Putamen (tissue), 1 donor: ENCODE measurements around the gene CTNS.

Source experiments
- DNase-seq: peaks from one replicate; pipeline ENCODE4 v3.0.0-alpha.2; 2016; ENCODE audit warnings: low spot score

The CTNS gene

GRCh38 chr17:3636154-3636907 lies at the start of gene CTNS, which contains the start of gene SHPK:
Gene CTNS, plus strand, starts transcription at chr17:3636760. Its CDS starts 3,447 bp downstream, at chr17:3640207.
Gene SHPK, minus strand, starts transcription at chr17:3636250. Its CDS starts 31 bp downstream, at chr17:3636219.
- DNase-seq, result peak; percentile 98

GRCh38 chr17:3589784-3590183 lies 46.8 kb upstream of the CTNS start:
- no peak for DNase-seq

- DNase-seq, result no peak
Measured at GRCh38 chr17:3590231-3590630, 46.3 kb upstream of the CTNS start.

GRCh38 chr17:3590768-3591167 lies 45.8 kb upstream of the CTNS start:
- no peak for DNase-seq

- no peak for DNase-seq
Measured at GRCh38 chr17:3592216-3592860, 44.2 kb upstream of the CTNS start.

GRCh38 chr17:3593384-3593783 lies 43.2 kb upstream of the CTNS start:
- no peak for DNase-seq

- DNase-seq, result peak; percentile 39
Measured at GRCh38 chr17:3594051-3594800, 42.3 kb upstream of the CTNS start.

- no peak for DNase-seq
Measured at GRCh38 chr17:3594976-3595375, 41.6 kb upstream of the CTNS start.

- no peak for DNase-seq
Measured at GRCh38 chr17:3596804-3597464, 39.6 kb upstream of the CTNS start.

GRCh38 chr17:3598078-3598477 lies 38.5 kb upstream of the CTNS start:
- no peak for DNase-seq

GRCh38 chr17:3600529-3601205 lies 35.9 kb upstream of the CTNS start:
- DNase-seq, result no peak

GRCh38 chr17:3602499-3602898 lies 34.1 kb upstream of the CTNS start:
- no peak for DNase-seq

- DNase-seq, result no peak
Measured at GRCh38 chr17:3603119-3603869, 33.3 kb upstream of the CTNS start.

- DNase-seq, result no peak
Measured at GRCh38 chr17:3603870-3604259, 32.7 kb upstream of the CTNS start.

- no peak for DNase-seq
Measured at GRCh38 chr17:3609689-3610088, 26.9 kb upstream of the CTNS start.

GRCh38 chr17:3610523-3610922 lies 26.0 kb upstream of the CTNS start:
- no peak for DNase-seq

GRCh38 chr17:3613124-3613523 lies 23.4 kb upstream of the CTNS start:
- DNase-seq, result no peak

- no peak for DNase-seq
Measured at GRCh38 chr17:3615160-3615870, 21.2 kb upstream of the CTNS start.

- DNase-seq, result no peak
Measured at GRCh38 chr17:3621146-3621720, 15.3 kb upstream of the CTNS start.
